K562 (cell line): ENCODE results near the gene CCDC32. TPM values are rescaled to one million over a fixed set of nuclear protein-coding genes. Genes with fewer than 3 reads are reported as not detected.
A peak's percentile ranks its signal among the peaks of the same experiment; 100 is the strongest.

Source experiments
- ATF7 ChIP-seq: fragments of 450-650 bp; IDR thresholded peaks from 2 replicates; pipeline ENCODE4 v1.7.1; 2014; ENCODE audit warnings: mild to moderate bottlenecking, moderate library complexity
- BRCA1 ChIP-seq, 2 experiments: fragments of 450-650 bp in 1 of 2; sonication (generic) in 1 of 2; formaldehyde crosslinking in 1 of 2; IDR thresholded peaks; 2 replicates each; pipeline versions ENCODE4 v1.5.0 to v1.6.1; 2017 to 2020; ENCODE audit warnings: mild to moderate bottlenecking in 1 of 2, missing genetic modification reagents in 1 of 2
- CC2D1A ChIP-seq: fragments of 450-650 bp; IDR thresholded peaks from 2 replicates; pipeline ENCODE4 v1.6.1; 2017; ENCODE audit warnings: mild to moderate bottlenecking
- CXXC5 ChIP-seq: fragments of 250-450 bp; sonication (Bioruptor Pico); IDR thresholded peaks from 2 replicates; pipeline ENCODE4 v1.8.0; 2022; ENCODE audit warnings: inconsistent platforms, mild to moderate bottlenecking, moderate library complexity
- DPF2 ChIP-seq: fragments of 450-650 bp; IDR thresholded peaks from 2 replicates; pipeline ENCODE4 v1.6.1; 2016
- ELF2 ChIP-seq: fragments of 250-450 bp; sonication (Bioruptor Pico); IDR thresholded peaks from 2 replicates; pipeline ENCODE4 v1.5.0; 2021; ENCODE audit warnings: mild to moderate bottlenecking
- ELF4 ChIP-seq: fragments of 450-650 bp; formaldehyde crosslinking; IDR thresholded peaks from 2 replicates; pipeline ENCODE4 v1.4.0; 2022; ENCODE audit warnings: missing genetic modification characterization
- ETS2 ChIP-seq: IDR thresholded peaks from 2 replicates; pipeline ENCODE4 v1.6.1; 2016; ENCODE audit warnings: borderline replicate concordance, missing genetic modification characterization, mild to moderate bottlenecking, moderate library complexity, missing compliant biosample characterization; ENCODE audit not compliant: poor library complexity, severe bottlenecking
- GABPB1 ChIP-seq: sonication (generic); formaldehyde crosslinking; IDR thresholded peaks from 2 replicates; pipeline ENCODE4 v1.8.0; 2022; ENCODE audit warnings: mild to moderate bottlenecking, missing genetic modification reagents
- NFIX ChIP-seq: fragments of 250-450 bp; sonication (Bioruptor Pico); IDR thresholded peaks from 2 replicates; pipeline ENCODE4 v1.4.0; 2020; ENCODE audit warnings: low read depth, mild to moderate bottlenecking, moderate library complexity
- NR3C1 ChIP-seq: sonication (generic); formaldehyde crosslinking; IDR thresholded peaks from 2 replicates; pipeline ENCODE4 v1.8.1; 2022; ENCODE audit warnings: missing genetic modification reagents
- POLR3A ChIP-seq: IDR thresholded peaks from 2 replicates; pipeline ENCODE4 v1.6.1; 2011; ENCODE audit warnings: borderline replicate concordance, mild to moderate bottlenecking, moderate library complexity; ENCODE audit not compliant: insufficient read length, insufficient read depth; ENCODE audit errors: extremely low read depth
- PRMT5 ChIP-seq: sonication (generic); formaldehyde crosslinking; IDR thresholded peaks from 2 replicates; pipeline ENCODE4 v1.5.0; 2020; ENCODE audit warnings: missing genetic modification reagents
- PTTG1 ChIP-seq: fragments of 450-650 bp; IDR thresholded peaks from 2 replicates; pipeline ENCODE4 v1.6.1; 2016; ENCODE audit warnings: low read depth, mild to moderate bottlenecking, missing genetic modification characterization, missing compliant biosample characterization
- SRF ChIP-seq, 2 experiments: fragments of 250-450, 450-650 bp in 1 of 2; sonication (Bioruptor Pico) in 1 of 2; sonication (generic) in 1 of 2; formaldehyde crosslinking; IDR thresholded peaks; 2 replicates each; pipeline versions ENCODE4 v1.5.0 to v1.5.1; 2020 to 2022; ENCODE audit warnings: mild to moderate bottlenecking in 1 of 2, missing genetic modification reagents in 1 of 2
- SRSF1 ChIP-seq: fragments of 200-400 bp; formaldehyde crosslinking; IDR thresholded peaks from 2 replicates; pipeline ENCODE4 v1.6.1; 2017; ENCODE audit warnings: mild to moderate bottlenecking, low read depth, low read length, moderate library complexity
- TEAD4 ChIP-seq, 2 experiments: sonication (generic) in 1 of 2; formaldehyde crosslinking in 1 of 2; IDR thresholded peaks; 2 replicates each; pipeline versions ENCODE4 v1.6.1 to v1.8.0; 2012 to 2022; ENCODE audit warnings: borderline replicate concordance in 1 of 2, inconsistent platforms in 1 of 2, low read length in 1 of 2, mild to moderate bottlenecking in 1 of 2, missing genetic modification reagents in 1 of 2
- ZBTB7A ChIP-seq: IDR thresholded peaks from 2 replicates; pipeline ENCODE4 v1.6.1; 2011; ENCODE audit warnings: low read depth, mild to moderate bottlenecking, low read length, moderate library complexity, borderline replicate concordance; ENCODE audit not compliant: control insufficient read depth
- ZNF121 ChIP-seq: sonication (generic); formaldehyde crosslinking; conservative IDR thresholded peaks from 2 replicates; pipeline ENCODE4 v1.8.0; 2022; ENCODE audit warnings: missing genetic modification reagents
- ZNF584 ChIP-seq: fragments of 200-800 bp; sonication (Bioruptor generic); IDR thresholded peaks from 2 replicates; pipeline ENCODE4 v1.6.1; 2016; ENCODE audit warnings: low read depth, mild to moderate bottlenecking, missing genetic modification characterization, missing compliant biosample characterization
- ZNF780A ChIP-seq: fragments of 250-450 bp; sonication (Bioruptor Pico); IDR thresholded peaks from 2 replicates; pipeline ENCODE4 v1.5.0; 2021; ENCODE audit warnings: mild to moderate bottlenecking
- polyA plus RNA-seq, 8 experiments: library from polyadenylated mRNA; depleted of rRNA in 4 of 8; stranded (reverse) in 5 of 8; unstranded in 3 of 8; fragments of >200 nt; fragmentation: Nextera tagmentation in 2 of 8; fragmentation: Illumina TruSeq in 1 of 8; extraction: Ambion mirVana in 2 of 8; extraction: Trizol in 1 of 8; gene quantifications; 2 replicates each; pipeline versions ENCODE4 v1.2.1 to v1.2.3, GENCODE V29; 2011 to 2014; ENCODE audit warnings: inconsistent platforms in 1 of 8, missing spikeins in 1 of 8
- total RNA-seq, 7 experiments: library from RNA; depleted of rRNA in 6 of 7; stranded (reverse); fragments of >200 nt in 6 of 7; fragmentation: Illumina TruSeq in 2 of 7; extraction: Trizol in 2 of 7; gene quantifications; 2 replicates each; pipeline versions ENCODE4 v1.2.1 to v1.2.3, GENCODE V29; 2011 to 2021; ENCODE audit warnings: low replicate concordance in 1 of 7
- TF ChIP-seq, protein P1 (sequence below): fragments of 250-450 bp; sonication (Bioruptor Pico); IDR thresholded peaks from 2 replicates; pipeline ENCODE4 v1.4.0; 2020

Gene CCDC32
- total and polyA plus RNA-seq, 9 of the 15 experiments (the other 6 are each of a cell fraction or from before 2014, with no cell fraction given) = 22.2 to 94.8 (median 37.1) TPM

- TF ChIP-seq, protein P1, sequence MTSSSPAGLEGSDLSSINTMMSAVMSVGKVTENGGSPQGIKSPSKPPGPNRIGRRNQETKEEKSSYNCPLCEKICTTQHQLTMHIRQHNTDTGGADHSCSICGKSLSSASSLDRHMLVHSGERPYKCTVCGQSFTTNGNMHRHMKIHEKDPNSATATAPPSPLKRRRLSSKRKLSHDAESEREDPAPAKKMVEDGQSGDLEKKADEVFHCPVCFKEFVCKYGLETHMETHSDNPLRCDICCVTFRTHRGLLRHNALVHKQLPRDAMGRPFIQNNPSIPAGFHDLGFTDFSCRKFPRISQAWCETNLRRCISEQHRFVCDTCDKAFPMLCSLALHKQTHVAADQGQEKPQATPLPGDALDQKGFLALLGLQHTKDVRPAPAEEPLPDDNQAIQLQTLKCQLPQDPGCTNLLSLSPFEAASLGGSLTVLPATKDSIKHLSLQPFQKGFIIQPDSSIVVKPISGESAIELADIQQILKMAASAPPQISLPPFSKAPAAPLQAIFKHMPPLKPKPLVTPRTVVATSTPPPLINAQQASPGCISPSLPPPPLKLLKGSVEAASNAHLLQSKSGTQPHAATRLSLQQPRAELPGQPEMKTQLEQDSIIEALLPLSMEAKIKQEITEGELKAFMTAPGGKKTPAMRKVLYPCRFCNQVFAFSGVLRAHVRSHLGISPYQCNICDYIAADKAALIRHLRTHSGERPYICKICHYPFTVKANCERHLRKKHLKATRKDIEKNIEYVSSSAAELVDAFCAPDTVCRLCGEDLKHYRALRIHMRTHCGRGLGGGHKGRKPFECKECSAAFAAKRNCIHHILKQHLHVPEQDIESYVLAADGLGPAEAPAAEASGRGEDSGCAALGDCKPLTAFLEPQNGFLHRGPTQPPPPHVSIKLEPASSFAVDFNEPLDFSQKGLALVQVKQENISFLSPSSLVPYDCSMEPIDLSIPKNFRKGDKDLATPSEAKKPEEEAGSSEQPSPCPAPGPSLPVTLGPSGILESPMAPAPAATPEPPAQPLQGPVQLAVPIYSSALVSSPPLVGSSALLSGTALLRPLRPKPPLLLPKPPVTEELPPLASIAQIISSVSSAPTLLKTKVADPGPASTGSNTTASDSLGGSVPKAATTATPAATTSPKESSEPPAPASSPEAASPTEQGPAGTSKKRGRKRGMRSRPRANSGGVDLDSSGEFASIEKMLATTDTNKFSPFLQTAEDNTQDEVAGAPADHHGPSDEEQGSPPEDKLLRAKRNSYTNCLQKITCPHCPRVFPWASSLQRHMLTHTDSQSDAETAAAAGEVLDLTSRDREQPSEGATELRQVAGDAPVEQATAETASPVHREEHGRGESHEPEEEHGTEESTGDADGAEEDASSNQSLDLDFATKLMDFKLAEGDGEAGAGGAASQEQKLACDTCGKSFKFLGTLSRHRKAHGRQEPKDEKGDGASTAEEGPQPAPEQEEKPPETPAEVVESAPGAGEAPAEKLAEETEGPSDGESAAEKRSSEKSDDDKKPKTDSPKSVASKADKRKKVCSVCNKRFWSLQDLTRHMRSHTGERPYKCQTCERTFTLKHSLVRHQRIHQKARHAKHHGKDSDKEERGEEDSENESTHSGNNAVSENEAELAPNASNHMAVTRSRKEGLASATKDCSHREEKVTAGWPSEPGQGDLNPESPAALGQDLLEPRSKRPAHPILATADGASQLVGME (CRISPR knock-in tag) = no peak
- TF ChIP-seq CC2D1A (peak; percentile 97; the same call in 1 of the 2 replicates), ETS2 (no peak), ZBTB7A (no peak), SRF (CRISPR knock-in tag; IDR thresholded peaks at IDR 0.05) (no peak), ZNF584 (CRISPR knock-in tag) (no peak), NFIX (CRISPR knock-in tag) (no peak), ELF2 (CRISPR knock-in tag) (no peak), ZNF780A (no peak), PTTG1 (tag) (no peak), ZNF121 (CRISPR knock-in tag) (peak; percentile 32), TEAD4 (IDR thresholded peaks at IDR 0.05; ENCODE audit: low read length) (peak; percentile 99), TEAD4 (CRISPR knock-in tag; IDR thresholded peaks at IDR 0.05; ENCODE audit: borderline replicate concordance) (no peak), POLR3A (peak; percentile 73), GABPB1 (CRISPR knock-in tag) (no peak), DPF2 (peak; percentile 98), ATF7 (peak; percentile 48), BRCA1 (IDR thresholded peaks at IDR 0.05) (no peak), BRCA1 (CRISPR knock-in tag; IDR thresholded peaks at IDR 0.05) (no peak), ELF4 (CRISPR knock-in tag) (no peak), PRMT5 (CRISPR knock-in tag) (no peak), NR3C1 (CRISPR knock-in tag) (no peak), SRSF1 (no peak), CXXC5 (peak; percentile 21; the same call in 1 of the 2 replicates)
Measured at GRCh38 chr15:40558952-40559742, 5.7 kb downstream of the CCDC32 start (continued).
